ENCODE data around the gene IFT81.
"Not testable (repeated sequence)": the region's sequence is repeated elsewhere in the genome, so short reads cannot be mapped to it uniquely, and the experiment has no call there.

The IFT81 gene

DNA sequence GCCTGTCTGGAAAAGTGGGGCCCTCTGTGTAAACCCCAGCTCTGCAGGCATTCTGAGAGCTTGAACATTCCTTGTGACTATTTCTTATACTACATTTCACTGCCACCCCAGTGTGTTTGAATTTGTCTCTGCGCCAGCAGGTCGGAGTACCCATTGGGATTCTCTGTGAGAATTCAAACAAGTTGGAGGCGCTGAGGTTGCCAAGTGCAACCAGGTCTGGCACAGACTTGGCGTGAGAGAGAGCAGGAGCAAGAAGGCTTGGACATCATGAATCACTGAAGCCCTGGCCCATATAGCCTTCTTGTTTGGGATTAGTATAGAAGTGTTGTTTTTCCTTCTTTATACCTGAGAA lies 123.9 kb downstream of the IFT81 start:
- DNase-seq = no peak

DNA sequence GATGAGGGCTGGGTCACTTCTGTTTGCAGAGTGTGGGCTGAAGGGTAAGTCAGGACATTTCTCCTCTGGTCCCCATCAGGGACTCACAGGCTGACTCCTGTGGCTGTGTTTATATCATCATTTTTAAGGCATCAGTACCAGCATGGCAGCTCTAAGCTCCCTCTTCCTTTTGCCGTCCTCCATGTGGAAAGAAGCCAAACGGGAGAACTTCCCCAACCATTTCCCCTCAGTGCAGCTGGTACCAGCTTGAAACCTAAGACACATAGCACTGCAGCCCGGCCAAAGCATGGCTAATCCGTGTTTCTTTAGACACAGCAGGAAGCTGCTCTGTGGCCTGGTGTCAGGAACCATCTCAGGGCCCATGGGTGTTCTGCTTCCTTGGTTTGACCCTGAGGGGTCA lies 124.9 kb downstream of the IFT81 start:
- DNase-seq = peak; percentile 57

DNA sequence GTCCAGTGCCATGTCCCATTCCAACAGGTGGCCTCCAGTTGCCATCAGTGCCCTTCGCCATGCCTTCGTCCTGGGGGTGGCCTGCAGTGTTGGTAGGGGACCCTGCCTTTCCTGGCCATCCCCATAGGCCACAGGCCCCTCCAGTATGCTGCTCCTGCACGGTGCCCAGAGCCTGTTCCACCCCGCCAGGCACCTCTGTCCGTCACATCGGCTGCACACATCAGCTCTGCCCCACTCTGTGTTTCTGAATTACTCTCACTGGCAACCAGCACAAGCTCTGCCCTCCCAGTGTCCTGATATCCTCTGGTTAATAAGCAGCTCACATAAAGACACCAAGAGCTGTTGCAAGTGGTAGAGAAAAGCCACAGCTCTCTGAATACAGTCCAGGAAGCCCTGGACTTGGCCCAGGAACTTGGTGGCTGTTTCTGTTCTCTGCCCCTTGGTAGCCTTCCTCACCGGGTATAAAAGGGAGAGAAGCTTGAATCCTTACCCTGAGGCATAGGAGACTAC lies 125.6 kb downstream of the IFT81 start:
- peak; percentile 48 for DNase-seq

DNA sequence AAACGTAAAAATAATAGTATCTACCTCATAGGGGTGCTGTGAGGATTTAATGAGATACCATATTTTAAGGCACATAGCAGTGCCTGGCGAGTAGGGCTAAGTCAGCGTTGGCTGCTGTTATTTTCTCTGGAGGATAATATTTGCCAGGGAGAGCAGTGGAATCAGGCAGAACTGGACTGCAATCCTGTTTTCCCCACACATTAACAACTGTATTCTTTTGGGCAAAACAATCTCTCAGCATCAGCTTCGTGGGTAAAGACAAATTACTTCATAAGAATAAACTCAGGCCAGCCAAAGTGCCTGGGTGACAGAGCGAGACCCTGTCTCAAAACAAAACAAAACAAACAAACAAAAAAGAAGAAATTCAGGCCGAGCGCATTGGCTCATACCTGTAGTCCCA lies 127.2 kb downstream of the IFT81 start:
- DNase-seq = no peak

DNA sequence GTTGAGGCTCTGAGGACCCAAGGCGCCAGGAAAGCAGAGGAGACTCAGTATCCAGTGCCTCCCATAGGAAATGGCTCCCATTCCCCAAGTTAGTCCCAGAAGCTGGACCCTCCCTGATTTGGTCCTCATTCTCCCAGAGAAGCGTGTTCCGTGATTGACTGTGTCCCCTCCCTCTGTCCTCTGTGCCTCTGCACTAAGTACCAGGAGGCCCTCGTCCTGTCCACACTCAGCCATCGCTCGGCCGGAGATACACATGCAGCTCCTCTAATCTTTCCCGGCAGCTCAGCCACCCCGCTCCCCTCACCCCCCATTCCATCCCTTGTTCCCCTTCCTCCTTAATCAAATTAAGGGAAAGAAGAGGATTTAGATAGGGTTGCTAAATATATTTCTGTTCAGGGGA lies 128.6 kb downstream of the IFT81 start:
- DNase-seq = no peak

DNA sequence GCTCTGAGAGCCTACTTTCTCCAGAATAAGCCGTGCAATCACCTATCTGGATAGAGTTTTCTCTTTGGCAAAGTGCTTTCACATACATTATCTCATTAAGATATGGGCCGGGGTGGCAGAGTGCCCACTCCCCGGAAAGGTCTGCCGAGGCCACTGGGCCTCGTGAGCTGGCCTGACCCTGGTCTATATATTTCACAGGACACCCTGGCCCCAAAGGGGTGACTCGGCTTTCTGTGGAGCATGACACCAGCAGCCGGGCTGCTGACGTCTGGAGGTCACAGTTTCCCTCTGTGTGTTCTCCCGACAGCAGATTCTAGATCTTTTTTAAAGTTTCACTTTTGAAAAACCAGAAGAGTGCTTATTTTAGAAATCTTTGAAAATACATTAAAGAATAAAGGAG lies 129.0 kb downstream of the IFT81 start:
- no peak for DNase-seq

DNA sequence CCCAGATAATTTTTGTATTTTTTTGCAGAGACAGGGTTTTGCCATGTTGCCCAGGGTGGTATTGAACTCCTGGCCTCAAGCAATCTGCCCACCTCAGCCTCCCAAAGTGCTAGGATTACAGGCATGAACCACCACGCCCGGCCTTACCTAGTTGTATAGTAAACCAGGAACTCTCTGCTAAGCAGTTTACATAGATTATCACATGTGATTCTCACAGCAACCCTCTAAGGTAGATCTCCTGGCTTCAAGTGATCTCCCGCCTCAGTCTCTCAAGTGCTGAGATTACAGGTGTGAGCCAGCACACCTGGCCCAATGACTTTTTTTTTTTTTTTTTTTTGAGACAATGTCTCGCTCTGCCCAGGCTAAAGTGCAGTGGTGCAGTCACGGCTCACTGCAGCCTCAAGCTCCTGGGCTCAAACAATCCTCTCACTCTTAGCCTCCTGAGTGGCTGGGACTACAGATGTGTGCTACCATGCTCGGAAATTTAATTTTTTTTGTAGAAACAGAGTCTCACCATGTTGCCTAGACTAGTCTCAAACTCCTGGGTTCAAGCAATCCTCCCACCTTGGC lies 130.9 kb downstream of the IFT81 start:
- no peak for DNase-seq

DNA sequence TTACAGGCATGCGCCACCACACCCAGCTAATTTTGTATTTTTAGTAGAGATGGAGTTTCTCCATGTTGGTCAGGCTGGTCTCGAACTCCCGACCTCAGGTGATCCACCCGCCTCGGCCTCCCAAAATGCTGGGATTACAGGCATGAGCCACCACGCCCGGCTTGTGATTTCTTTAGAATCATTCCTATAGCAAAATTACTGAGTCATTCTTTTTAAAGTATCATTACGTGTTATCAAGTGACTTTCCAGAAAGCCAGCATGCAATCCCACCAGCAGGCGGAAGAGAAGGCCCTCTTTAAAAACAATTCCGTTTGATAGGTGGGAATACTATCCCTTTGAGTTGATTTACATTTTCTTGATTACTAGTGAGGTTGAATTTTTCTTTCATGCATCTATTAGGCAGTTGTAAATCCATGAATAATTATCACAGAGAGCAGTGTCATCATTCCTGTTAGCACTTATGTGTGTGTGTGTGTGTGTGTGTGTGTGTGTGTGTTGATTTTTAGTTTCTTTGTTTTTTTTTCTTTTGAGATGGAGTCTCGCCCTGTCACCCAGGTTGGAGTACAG lies 131.8 kb downstream of the IFT81 start:
- not testable (repeated sequence) for DNase-seq

DNA sequence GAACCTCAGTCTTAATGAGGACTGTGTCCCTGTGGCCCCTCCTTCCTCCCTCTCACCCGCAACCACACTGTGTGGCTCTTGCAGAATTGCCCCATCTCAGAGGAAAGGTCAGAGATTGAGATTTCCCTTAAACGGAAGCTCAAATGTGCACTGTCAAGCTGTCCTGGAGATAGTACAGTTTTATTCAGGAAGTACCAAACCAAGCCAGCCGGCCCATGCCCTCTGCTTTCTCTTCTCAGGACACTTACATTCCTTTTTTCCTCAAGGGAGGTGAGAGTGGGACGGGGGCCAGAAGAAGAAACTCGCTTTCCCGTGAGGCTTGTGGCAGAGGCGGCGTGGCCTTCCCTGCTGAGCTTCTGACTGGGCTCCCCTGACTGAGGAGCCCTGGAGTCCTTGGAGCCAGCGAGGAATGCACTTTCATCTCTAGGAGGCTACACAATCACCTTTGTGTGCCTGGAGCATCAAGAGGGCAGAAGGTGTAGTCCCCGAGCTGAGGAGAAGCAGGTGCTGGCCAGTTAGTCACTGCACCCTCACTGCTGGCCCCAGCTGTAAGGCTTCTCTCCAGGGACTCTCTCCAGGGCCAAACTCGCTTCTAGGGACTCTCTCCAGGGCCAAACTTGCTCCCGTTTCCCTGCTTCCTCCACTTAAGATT lies 132.7 kb downstream of the IFT81 start:
- DNase-seq = peak; percentile 34

DNA sequence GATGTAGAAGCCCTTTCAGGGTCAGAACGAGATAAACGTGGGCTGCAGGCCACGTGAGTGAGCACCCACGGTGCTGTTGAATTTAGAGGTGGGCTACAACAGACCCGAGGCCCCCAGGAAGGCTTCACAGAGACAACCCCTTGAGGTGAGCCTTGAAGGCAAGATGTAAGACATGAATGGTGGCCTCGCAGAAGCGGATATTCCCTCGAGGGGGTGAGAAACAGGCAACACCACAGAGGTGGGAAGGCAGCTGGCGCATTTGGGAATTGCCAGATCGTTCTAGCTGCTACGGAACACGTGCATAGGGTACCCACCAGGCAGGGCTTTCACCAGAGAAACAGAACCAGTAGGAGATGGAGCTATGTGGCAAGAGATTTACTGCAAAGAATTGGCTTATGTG lies 134.3 kb downstream of the IFT81 start:
- no peak for DNase-seq

DNA sequence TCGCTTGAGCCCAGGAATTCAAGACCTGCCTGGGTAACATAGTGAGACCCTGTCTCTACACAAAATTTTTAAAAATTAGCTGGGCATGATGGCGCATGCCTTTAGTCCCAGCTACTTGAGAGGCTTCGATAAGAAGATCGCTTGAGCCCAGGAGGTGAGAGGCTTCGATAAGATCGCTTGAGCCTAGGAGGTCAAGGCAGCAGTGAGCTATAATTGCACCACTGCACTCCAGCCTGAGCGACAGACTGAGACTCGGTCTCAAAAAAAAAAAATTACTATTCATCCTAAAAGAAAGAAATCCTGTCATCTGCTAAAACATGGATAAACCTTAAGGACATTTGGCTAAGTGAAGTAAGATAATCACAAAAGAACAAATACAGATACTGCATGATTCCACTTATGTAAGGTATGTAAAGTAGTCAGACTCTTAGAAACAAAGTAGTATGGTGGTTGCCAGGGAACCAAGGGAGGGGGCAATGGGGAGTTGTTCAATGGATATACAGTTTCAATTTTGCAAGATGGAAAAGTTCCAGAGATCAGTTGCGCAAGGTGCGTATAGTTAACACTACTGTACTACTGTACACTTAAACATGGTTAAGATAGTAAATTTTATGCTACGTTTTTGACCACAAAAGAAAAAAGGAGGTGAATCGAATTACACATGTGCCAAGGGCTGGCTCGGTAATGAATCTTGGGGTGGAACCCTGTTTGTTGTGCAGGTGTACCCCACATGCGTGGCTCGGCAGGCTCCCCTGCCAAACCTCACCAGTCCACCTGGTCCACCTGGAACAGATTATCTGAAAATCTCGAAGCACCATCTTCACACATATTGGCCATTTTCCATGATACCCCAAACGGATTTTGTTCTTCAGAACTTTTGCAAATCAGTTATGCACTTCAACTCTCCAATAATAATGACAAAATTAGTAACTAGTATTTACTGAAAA lies 138.6 kb downstream of the IFT81 start:
- DNase-seq = no peak

DNA sequence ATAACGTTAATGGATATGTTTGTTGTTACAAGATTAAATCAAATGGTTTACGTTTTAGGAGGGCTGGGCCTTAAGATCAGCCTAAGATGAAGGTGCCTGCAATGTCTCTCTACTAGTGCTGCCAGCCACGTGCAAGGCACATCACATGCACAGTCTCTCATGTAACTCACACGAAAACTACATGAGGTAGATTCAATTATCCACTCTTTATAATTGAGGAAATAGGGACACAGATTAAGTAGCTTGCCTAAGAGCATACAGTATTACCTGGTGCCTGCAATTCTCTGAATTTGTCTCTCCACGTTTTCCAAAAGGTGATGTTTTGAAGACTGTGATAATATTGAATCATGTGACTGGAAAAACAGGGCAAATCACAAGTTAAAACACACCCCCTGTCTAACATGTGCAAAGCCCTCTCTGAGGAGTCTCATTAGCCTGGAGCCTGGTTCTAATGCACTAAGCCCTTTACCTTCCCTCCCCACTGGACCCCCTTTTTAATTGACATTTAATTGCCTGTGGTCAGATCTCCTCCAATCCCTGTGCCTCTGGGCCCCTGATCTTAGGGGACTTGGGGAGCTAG lies 142.3 kb downstream of the IFT81 start:
- DNase-seq = no peak

DNA sequence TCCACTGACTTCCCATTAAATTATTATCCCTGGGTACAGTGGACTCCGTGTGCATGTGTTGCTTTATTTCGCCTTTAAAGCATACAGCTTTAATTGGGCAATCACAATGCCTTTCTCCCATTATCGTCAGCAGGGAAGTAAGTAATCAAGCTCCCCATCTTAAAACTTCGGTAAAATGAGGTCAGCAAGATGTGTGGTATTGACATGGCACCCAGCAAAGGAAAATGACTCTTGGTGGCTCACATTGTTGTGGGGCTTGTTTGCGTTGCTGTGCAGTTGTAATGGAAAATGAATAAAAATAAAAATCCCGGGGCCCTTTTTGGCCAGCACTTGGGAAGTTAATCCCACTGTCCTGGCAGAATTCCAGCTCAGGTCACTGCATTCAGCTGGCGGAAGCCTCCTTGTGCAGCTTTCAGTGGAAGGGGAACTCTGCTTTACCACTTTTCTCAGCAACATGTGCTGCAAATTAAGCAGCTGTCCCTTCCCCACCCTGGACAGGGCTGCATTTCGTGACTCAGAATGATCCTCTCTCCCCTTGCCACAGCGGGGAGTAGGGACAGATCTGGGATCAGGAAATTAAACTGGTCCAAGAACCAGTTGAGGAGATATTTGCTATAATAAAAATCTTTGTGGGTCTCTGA lies 142.9 kb downstream of the IFT81 start:
- peak; percentile 90 for DNase-seq

All from femur (tissue), 1 donor.